B cell (primary cell): ENCODE data around the gene AAK1. TPM values are rescaled to one million over a fixed set of nuclear protein-coding genes. Genes with fewer than 3 reads are reported as not detected.

Experiments used
- ATAC-seq: fragments of 200-7000 bp; cut with Tn5 transposase; one replicate; pipeline ENCODE4 v1.10.0; 2021; ENCODE audit warnings: low read depth, mild to moderate bottlenecking, moderate number of reproducible peaks, moderate library complexity
- CTCF ChIA-PET: fragments of 350-600 bp; sonication (Branson Sonifier 250); formaldehyde crosslinking; loops from one replicate; lab custom pipeline; 2021; ENCODE audit warnings: antibody characterized with exemption, inconsistent platforms; lab: Charles Lee
- POLR2A ChIA-PET: fragments of 350-600 bp; sonication (Branson Sonifier 250); formaldehyde crosslinking; loops from one replicate; lab custom pipeline; 2021; ENCODE audit warnings: antibody characterized with exemption; lab: Charles Lee
- DNase-seq: peaks from one replicate; pipeline ENCODE4 v3.0.0; 2013
- H2AFZ ChIP-seq: 2 replicates; pipeline ENCODE4 v1.6.1; 2012; ENCODE audit warnings: mild to moderate bottlenecking, low read depth, low read length; ENCODE audit not compliant: insufficient read depth, poor library complexity, severe bottlenecking
- H3K27ac ChIP-seq, 2 donors: 1 replicate in 1 of 2; 2 replicates in 1 of 2; pipeline ENCODE4 v1.5.1; 2012 to 2013; ENCODE audit warnings: low read length in 2 of 2, mild to moderate bottlenecking in 2 of 2, moderate library complexity in 1 of 2
- H3K27me3 ChIP-seq, 4 experiments: fragments of 200-600 bp in 1 of 4; sonication (generic) in 1 of 4; replicated peaks in 1 of 4; 1 replicate in 2 of 4; 2 replicates in 2 of 4; pipeline versions ENCODE4 v1.6.1 to v1.7.0; 2013 to 2016; ENCODE audit warnings: low read length in 3 of 4, mild to moderate bottlenecking in 2 of 4, mixed read lengths in 1 of 4, moderate library complexity in 1 of 4; ENCODE audit not compliant: insufficient read depth in 4 of 4, control insufficient read depth in 3 of 4; ENCODE audit errors: control extremely low read depth in 1 of 4
- H3K36me3 ChIP-seq, 2 experiments: replicated peaks in 1 of 2; 1 replicate in 1 of 2; 2 replicates in 1 of 2; pipeline versions ENCODE4 v1.6.1 to v1.7.1; 2013; ENCODE audit warnings: low read length in 1 of 2; ENCODE audit not compliant: insufficient read depth in 2 of 2, control insufficient read depth in 1 of 2; ENCODE audit errors: control extremely low read depth in 1 of 2, extremely low read depth in 1 of 2
- H3K4me1 ChIP-seq, 2 donors: fragments of 200-600 bp in 1 of 2; sonication (generic) in 1 of 2; 1 replicate in 1 of 2; 2 replicates in 1 of 2; pipeline versions ENCODE4 v1.5.1 to v1.6.1; 2013 to 2017; ENCODE audit warnings: low read length in 2 of 2; ENCODE audit not compliant: control insufficient read depth in 2 of 2, insufficient read depth in 2 of 2
- H3K4me2 ChIP-seq: replicated peaks from 2 replicates; pipeline ENCODE3; 2012; ENCODE audit warnings: mild to moderate bottlenecking, low read depth, low read length; ENCODE audit not compliant: poor library complexity, severe bottlenecking
- H3K4me3 ChIP-seq, 5 experiments: fragments of 200-600 bp in 1 of 5; sonication (generic) in 1 of 5; 1 replicate in 3 of 5; 2 replicates in 2 of 5; pipeline versions ENCODE4 v1.5.1 to v1.7.0; 2011 to 2016; ENCODE audit warnings: low read length in 4 of 5, mild to moderate bottlenecking in 4 of 5, low read depth in 2 of 5, control low read depth in 1 of 5, moderate library complexity in 1 of 5; ENCODE audit not compliant: insufficient read depth in 1 of 5; ENCODE audit errors: control extremely low read depth in 1 of 5, extremely low read depth in 1 of 5
- H3K79me2 ChIP-seq: fragments of 200-600 bp; sonication (generic); one replicate; pipeline ENCODE4 v1.6.0; 2016; ENCODE audit warnings: low read length; ENCODE audit not compliant: control insufficient read depth, insufficient read depth
- H3K9ac ChIP-seq: fragments of 200-600 bp; sonication (generic); 2 replicates; pipeline ENCODE4 v1.6.1; 2017; ENCODE audit warnings: mild to moderate bottlenecking, low read length, moderate library complexity
- H3K9me3 ChIP-seq, 3 donors: one replicate each; pipeline versions ENCODE4 v1.6.1 to v1.7.1; 2013; ENCODE audit warnings: low read length in 2 of 3; ENCODE audit not compliant: control insufficient read depth in 2 of 3, insufficient read depth in 1 of 3; ENCODE audit errors: control extremely low read depth in 1 of 3
- H4K20me1 ChIP-seq: 2 replicates; pipeline ENCODE4 v1.6.0; 2012; ENCODE audit warnings: mild to moderate bottlenecking, low read length; ENCODE audit not compliant: insufficient read depth, control insufficient read depth, poor library complexity, severe bottlenecking
- H3K27ac Mint-ChIP-seq: one replicate; pipeline ENCODE4 v1.8.0; 2021; ENCODE audit warnings: mixed read lengths
- H3K27me3 Mint-ChIP-seq: one replicate; pipeline ENCODE4 v1.8.0; 2021; ENCODE audit warnings: mixed read lengths
- H3K4me1 Mint-ChIP-seq: one replicate; pipeline ENCODE4 v1.8.0; 2021; ENCODE audit warnings: mixed read lengths
- H3K4me3 Mint-ChIP-seq: one replicate; pipeline ENCODE4 v1.8.0; 2021; ENCODE audit warnings: mixed read lengths
- H3K9me3 Mint-ChIP-seq: one replicate; pipeline ENCODE4 v1.8.0; 2022; ENCODE audit warnings: mixed read lengths; ENCODE audit not compliant: insufficient read depth
- EZH2 ChIP-seq: IDR thresholded peaks from 2 replicates; pipeline ENCODE4 v1.6.1; 2012; ENCODE audit warnings: borderline replicate concordance, low read depth, mild to moderate bottlenecking, moderate library complexity, low read length; ENCODE audit not compliant: insufficient read depth, poor library complexity, severe bottlenecking
- WGBS: methylation state at CpG from one replicate; pipeline ENCODE4 v1.1.5; 2013; ENCODE audit warnings: missing lambda C conversion rate; ENCODE audit not compliant: insufficient coverage; 5-methylcytosine and 5-hydroxymethylcytosine counted together
- intact Hi-C: fragments of 100-400 bp; cut with micrococcal nuclease; formaldehyde crosslinking; loops from one replicate; pipeline ENCODE4 v1.10.0; 2022
- polyA plus RNA-seq: library from polyadenylated mRNA; depleted of rRNA; stranded (reverse); fragments of >200 nt; gene quantifications from 2 replicates; pipeline ENCODE4 v1.2.3, GENCODE V29; 2012
- total RNA-seq, 2 donors: library from RNA; stranded (reverse); fragments of 120-200 nt in 1 of 2; gene quantifications; 1 replicate in 1 of 2; 2 replicates in 1 of 2; pipeline versions ENCODE4 v1.2.3 to v1.2.4, GENCODE V29; 2013 to 2022
- TF ChIP-seq, protein P1 (sequence below): fragments of 200-600 bp; IDR thresholded peaks from one replicate; pipeline ENCODE4 v1.8.0; 2022; ENCODE audit warnings: antibody characterized with exemption, mild to moderate bottlenecking

AAK1 gene
- total and polyA plus RNA-seq, 2 donors (not counting 1 experiment from before 2014, with no cell fraction given), result 2.4 to 7.2 TPM

GRCh38 chr2:69546646-69547045, 96.9 kb downstream of the AAK1 start:
- Histone ChIP-seq H3K27ac (no peak overlapping the region), H3K4me2 (no peak overlapping the region), H3K4me3 (no peak overlapping the region), H3K36me3 (no peaks in the 10 kb centered on the region), H2AFZ (no peak overlapping the region), H3K27me3 (no peaks in the 10 kb centered on the region), H3K9me3 (peaks cover 0 to 4% (median 4%) of the 10 kb centered on the region in 3 donors), H3K4me1 (no peaks in the 10 kb centered on the region), H3K79me2 (no peaks in the 10 kb centered on the region), H4K20me1 (no peaks in the 10 kb centered on the region), H3K9ac (no peak overlapping the region)
- intact Hi-C loops, result no loop called here
- no peak for ATAC-seq
- DNase-seq, result no peak
- 80% methylated on average over 1 of the region's 1 CpG for WGBS
- peaks cover 5% of the 10 kb centered on the region for H3K27me3 Mint-ChIP-seq
- CTCF ChIA-PET, result interaction anchor here (0.6 to 1.4 kb wide), 2 partner anchors 14 to 58 kb away, joined by 3 read pairs; no protein-coding TSS in a partner anchor
- POLR2A ChIA-PET, result no interaction called here
- TF ChIP-seq, protein P1, sequence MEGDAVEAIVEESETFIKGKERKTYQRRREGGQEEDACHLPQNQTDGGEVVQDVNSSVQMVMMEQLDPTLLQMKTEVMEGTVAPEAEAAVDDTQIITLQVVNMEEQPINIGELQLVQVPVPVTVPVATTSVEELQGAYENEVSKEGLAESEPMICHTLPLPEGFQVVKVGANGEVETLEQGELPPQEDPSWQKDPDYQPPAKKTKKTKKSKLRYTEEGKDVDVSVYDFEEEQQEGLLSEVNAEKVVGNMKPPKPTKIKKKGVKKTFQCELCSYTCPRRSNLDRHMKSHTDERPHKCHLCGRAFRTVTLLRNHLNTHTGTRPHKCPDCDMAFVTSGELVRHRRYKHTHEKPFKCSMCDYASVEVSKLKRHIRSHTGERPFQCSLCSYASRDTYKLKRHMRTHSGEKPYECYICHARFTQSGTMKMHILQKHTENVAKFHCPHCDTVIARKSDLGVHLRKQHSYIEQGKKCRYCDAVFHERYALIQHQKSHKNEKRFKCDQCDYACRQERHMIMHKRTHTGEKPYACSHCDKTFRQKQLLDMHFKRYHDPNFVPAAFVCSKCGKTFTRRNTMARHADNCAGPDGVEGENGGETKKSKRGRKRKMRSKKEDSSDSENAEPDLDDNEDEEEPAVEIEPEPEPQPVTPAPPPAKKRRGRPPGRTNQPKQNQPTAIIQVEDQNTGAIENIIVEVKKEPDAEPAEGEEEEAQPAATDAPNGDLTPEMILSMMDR, result no peak
- TF ChIP-seq EZH2, result no peak
- peaks cover 6% of the 10 kb centered on the region for H3K4me1 Mint-ChIP-seq
- peaks cover 2% of the 10 kb centered on the region for H3K9me3 Mint-ChIP-seq
- H3K4me3 Mint-ChIP-seq, result no peak overlapping the region
- H3K27ac Mint-ChIP-seq, result no peak overlapping the region

- no peaks in the 10 kb centered on the region for H4K20me1 ChIP-seq
- H3K4me1 ChIP-seq, result no peaks in the 10 kb centered on the region
- H3K9me3 ChIP-seq, result peaks cover 0 to 4% (median 4%) of the 10 kb centered on the region in 3 donors
- H3K79me2 ChIP-seq, result no peaks in the 10 kb centered on the region
- peaks cover 2% of the 10 kb centered on the region for H3K9me3 Mint-ChIP-seq
- no peak overlapping the region for H3K4me3 Mint-ChIP-seq
- H3K9ac ChIP-seq, result no peak overlapping the region
- no peak overlapping the region for H3K27ac ChIP-seq
- H3K27ac Mint-ChIP-seq, result no peak overlapping the region
- ATAC-seq (no peak), DNase-seq (no peak)
- no peaks in the 10 kb centered on the region for H3K27me3 ChIP-seq
- TF ChIP-seq, protein P1, result no peak
- no peak for TF ChIP-seq EZH2
- no peak overlapping the region for H2AFZ ChIP-seq
- no peak overlapping the region for H3K4me2 ChIP-seq
- WGBS, result 88% methylated on average over 1 of the region's 2 CpGs
- H3K4me3 ChIP-seq, result no peak overlapping the region
- intact Hi-C loops, result no loop called here
- H3K27me3 Mint-ChIP-seq, result peaks cover 5% of the 10 kb centered on the region
- no peaks in the 10 kb centered on the region for H3K36me3 ChIP-seq
- CTCF ChIA-PET, result interaction anchor here (0.8 kb wide), 1 partner anchor 20 kb away, joined by 3 read pairs; no protein-coding TSS in a partner anchor
- peaks cover 6% of the 10 kb centered on the region for H3K4me1 Mint-ChIP-seq
- POLR2A ChIA-PET, result no interaction called here
Observed at GRCh38 chr2:69545477-69545932, 98.0 kb downstream of the AAK1 start.
